GM12878 (cell line): ENCODE results near the gene PEX11B. TPM values are rescaled to one million over a fixed set of nuclear protein-coding genes. Genes with fewer than 3 reads are reported as not detected.

Experiments
- ATAC-seq: fragments of 200-7000 bp; cut with Tn5 transposase; 3 replicates; pipeline ENCODE4 v1.9.1; 2020; ENCODE audit warnings: mild to moderate bottlenecking, moderate library complexity
- Bru-seq: library from RNA; stranded (reverse); fragments of 400-500 nt; gene quantifications from one replicate; lab custom pipeline; 2021; lab: Mats Ljungman, UMichigan
- BruChase-seq, 2 experiments: library from RNA; stranded (reverse); fragments of 400-500 nt; gene quantifications; one replicate each; lab custom pipeline; 2021; lab: Mats Ljungman, UMichigan
- BruUV-seq: library from RNA; stranded (reverse); fragments of 400-500 nt; replicated peaks from 2 replicates; lab custom pipeline; 2021; lab: Mats Ljungman, UMichigan
- CTCF ChIA-PET: fragments of 300-600 bp; sonication (Branson Sonifier 250); formaldehyde crosslinking; extraction: SDS; loops from one replicate; lab custom pipeline; 2021; ENCODE audit warnings: inconsistent platforms; lab: Yijun Ruan, JAX
- POLR2A ChIA-PET: fragments of 350-600 bp; formaldehyde crosslinking; extraction: SDS; loops from one replicate; lab custom pipeline; 2021; ENCODE audit warnings: inconsistent platforms; lab: Charles Lee
- RAD21 ChIA-PET: fragments of 300-600 bp; sonication (Branson Sonifier 250); formaldehyde crosslinking; loops from one replicate; lab custom pipeline; 2023; ENCODE audit warnings: antibody characterized with exemption; ENCODE audit not compliant: unreplicated experiment; lab: Charles Lee
- SMC1A ChIA-PET: fragments of 300-600 bp; sonication (Branson Sonifier 250); formaldehyde crosslinking; loops from one replicate; lab custom pipeline; 2023; ENCODE audit not compliant: unreplicated experiment, uncharacterized antibody; lab: Charles Lee
- DNase-seq: peaks from one replicate; pipeline ENCODE4 v3.0.0-alpha.2; 2011; ENCODE audit warnings: low read depth, low spot score
- FAIRE-seq: peaks from 3 replicates; lab custom pipeline; 2011; peaks lifted over from hg19 to GRCh38; lab: Jason Lieb, UNC
- H2AFZ ChIP-seq: 2 replicates; pipeline ENCODE4 v1.6.0; 2011; ENCODE audit warnings: low read depth, low read length, control low read depth; ENCODE audit not compliant: control insufficient read depth
- H3K27ac ChIP-seq: 2 replicates; pipeline ENCODE4 v1.5.1; 2011; ENCODE audit warnings: control low read depth; ENCODE audit not compliant: control insufficient read depth, insufficient read depth
- H3K27me3 ChIP-seq, 2 experiments: replicated peaks in 1 of 2; 2 replicates each; pipeline versions ENCODE4 v1.6.0 to v1.6.1; 2011; ENCODE audit warnings: low read length in 1 of 2; ENCODE audit not compliant: control insufficient read depth in 2 of 2, insufficient read depth in 2 of 2
- H3K36me3 ChIP-seq, 2 experiments: 2 replicates each; pipeline ENCODE4 v1.5.1; 2011; ENCODE audit warnings: low read length in 1 of 2; ENCODE audit not compliant: control insufficient read depth in 2 of 2, insufficient read depth in 2 of 2
- H3K4me1 ChIP-seq: 2 replicates; pipeline ENCODE4 v1.6.1; 2011; ENCODE audit warnings: mild to moderate bottlenecking, low read length, moderate library complexity, mixed read lengths; ENCODE audit not compliant: control insufficient read depth, insufficient read depth
- H3K4me2 ChIP-seq: 2 replicates; pipeline ENCODE4 v1.6.0; 2011; ENCODE audit warnings: control low read depth; ENCODE audit not compliant: control insufficient read depth, insufficient read depth
- H3K4me3 ChIP-seq: fragments of 200-600 bp; sonication (generic); 2 replicates; pipeline ENCODE4 v1.5.1; 2016
- H3K79me2 ChIP-seq: 2 replicates; pipeline ENCODE4 v1.6.0; 2011; ENCODE audit warnings: low read length; ENCODE audit not compliant: control insufficient read depth, insufficient read depth
- H3K9ac ChIP-seq: 2 replicates; pipeline ENCODE4 v1.8.0; 2011; ENCODE audit warnings: low read length, control low read depth, mixed read lengths; ENCODE audit not compliant: control insufficient read depth, insufficient read depth
- H3K9me3 ChIP-seq: replicated peaks from 3 replicates; pipeline ENCODE4 v1.5.1; 2011; ENCODE audit warnings: mild to moderate bottlenecking, low read length; ENCODE audit not compliant: control insufficient read depth, insufficient read depth
- H4K20me1 ChIP-seq: 2 replicates; pipeline ENCODE4 v1.6.0; 2011; ENCODE audit not compliant: control insufficient read depth, insufficient read depth
- ATF3 ChIP-seq: IDR thresholded peaks from 2 replicates; pipeline ENCODE4 v1.6.1; 2011; ENCODE audit warnings: low read depth, mild to moderate bottlenecking, low read length, moderate library complexity, borderline replicate concordance; ENCODE audit errors: extremely low read depth
- ELK1 ChIP-seq: IDR thresholded peaks from 2 replicates; pipeline ENCODE4 v1.6.1; 2012; ENCODE audit warnings: low read depth, low read length, improper control_type of control experiment
- GATAD2B ChIP-seq: fragments of 450-650 bp; conservative IDR thresholded peaks from 2 replicates; pipeline ENCODE4 v1.6.1; 2017; ENCODE audit warnings: low read depth, mild to moderate bottlenecking, moderate library complexity
- LARP7 ChIP-seq: fragments of 450-650 bp; IDR thresholded peaks from 2 replicates; pipeline ENCODE4 v1.6.1; 2017; ENCODE audit warnings: mild to moderate bottlenecking
- MEF2B ChIP-seq: fragments of 450-650 bp; IDR thresholded peaks from 2 replicates; pipeline ENCODE4 v1.6.1; 2018; ENCODE audit warnings: mild to moderate bottlenecking, moderate library complexity; ENCODE audit not compliant: partially characterized antibody, poor library complexity, severe bottlenecking
- POU2F2 ChIP-seq: IDR thresholded peaks from 3 replicates; pipeline ENCODE4 v1.6.1; 2011; ENCODE audit warnings: low read depth, mild to moderate bottlenecking, low read length, borderline replicate concordance
- RB1 ChIP-seq: fragments of 450-650 bp; formaldehyde crosslinking; IDR thresholded peaks from 2 replicates; pipeline ENCODE4 v1.6.1; 2017; ENCODE audit warnings: mild to moderate bottlenecking, borderline replicate concordance
- RCOR1 ChIP-seq: conservative IDR thresholded peaks from 2 replicates; pipeline ENCODE4 v1.6.1; 2012; ENCODE audit warnings: low read depth, low read length, improper control_type of control experiment
- RELB ChIP-seq: fragments of 450-650 bp; IDR thresholded peaks from 2 replicates; pipeline ENCODE4 v1.6.1; 2017; ENCODE audit warnings: low read depth, mild to moderate bottlenecking, moderate library complexity
- SPI1 ChIP-seq: IDR thresholded peaks from 2 replicates; pipeline ENCODE4 v1.6.1; 2011; ENCODE audit warnings: low read depth, mild to moderate bottlenecking, low read length, moderate library complexity, borderline replicate concordance; ENCODE audit not compliant: insufficient read depth
- TCF3 ChIP-seq: IDR thresholded peaks from 2 replicates; pipeline ENCODE4 v1.6.1; 2012; ENCODE audit warnings: low read depth, mild to moderate bottlenecking, low read length, borderline replicate concordance; ENCODE audit not compliant: insufficient read depth
- YY1 ChIP-seq: IDR thresholded peaks from 2 replicates; pipeline ENCODE4 v1.6.1; 2011; ENCODE audit warnings: low read depth, mild to moderate bottlenecking, low read length
- ZNF24 ChIP-seq: fragments of 450-650 bp; IDR thresholded peaks from 2 replicates; pipeline ENCODE4 v1.6.1; 2017; ENCODE audit warnings: antibody characterized with exemption, mild to moderate bottlenecking
- WGBS: methylation state at CpG from one replicate; pipeline ENCODE4 v1.1.6; 2016; ENCODE audit warnings: low lambda C conversion rate; ENCODE audit not compliant: insufficient replicate concordance, insufficient coverage; ENCODE audit errors: missing lambda C conversion rate; 5-methylcytosine and 5-hydroxymethylcytosine counted together
- in situ Hi-C: fragments of 300-500 bp; cut with MboI; formaldehyde crosslinking; loops from 9 replicates; pipeline ENCODE4 v1.14.3; 2018; ENCODE audit warnings: mixed read lengths
- intact Hi-C: fragments of 100-400 bp; cut with micrococcal nuclease; formaldehyde crosslinking; loops from one replicate; pipeline ENCODE4 v1.14.2; 2022; ENCODE audit not compliant: unreplicated experiment
- long read RNA-seq, 2 experiments: library from polyadenylated mRNA; unstranded; transcript quantifications; one replicate each; pipeline ENCODE4 v2.0.0, GENCODE V29; 2019 to 2020
- polyA minus RNA-seq, 3 experiments: library from RNA; depleted of rRNA, polyadenylated mRNA; stranded (reverse); fragments of >200 nt; gene quantifications; 2 replicates each; pipeline ENCODE4 v1.2.3, GENCODE V29; 2011
- polyA plus RNA-seq, 11 experiments: library from polyadenylated mRNA; depleted of rRNA in 4 of 11; unstranded in 6 of 11; stranded (reverse) in 5 of 11; fragments of >200 nt; fragmentation: Nextera tagmentation in 4 of 11; fragmentation: Illumina TruSeq in 1 of 11; extraction: Ambion mirVana in 4 of 11; extraction: Trizol in 1 of 11; gene quantifications; 1 replicate in 1 of 11; 2 replicates in 10 of 11; pipeline versions ENCODE4 v1.2.1 to v1.2.3, GENCODE V29; 2011 to 2016; ENCODE audit warnings: inconsistent platforms in 2 of 11, missing spikeins in 2 of 11, low read depth in 1 of 11
- total RNA-seq, 4 experiments: library from RNA; depleted of rRNA in 3 of 4; stranded (reverse); fragments of >200 nt in 3 of 4; fragmentation: Illumina TruSeq in 1 of 4; extraction: Trizol in 1 of 4; gene quantifications; 2 replicates each; pipeline versions ENCODE4 v1.2.1 to v1.2.3, GENCODE V29; 2013 to 2021

Gene PEX11B
- 15.8 and 16.2 TPM in 2 replicates for total RNA-seq (2013; cell fraction: nucleolus; rRNA removed)
- total RNA-seq (2014; rRNA removed) (26.7 and 30.9 TPM in 2 replicates), total RNA-seq (2014; rRNA removed; fragmentation: Illumina TruSeq; extraction: Trizol) (24.9 TPM in 2 replicates), total RNA-seq (2021) (31.1 and 33.2 TPM in 2 replicates), polyA plus RNA-seq (2011; rRNA removed) (129 and 132 TPM in 2 replicates), polyA plus RNA-seq (2014; fragmentation: Illumina TruSeq; extraction: Trizol) (36.6 and 42.2 TPM in 2 replicates), polyA plus RNA-seq (2014; fragmentation: Nextera tagmentation; extraction: Ambion mirVana) (10 to 100 TPM; 44.8 to 69.4 TPM), polyA plus RNA-seq (2014; rRNA removed) (27.6 and 30.9 TPM in 2 replicates), polyA plus RNA-seq (2016; fragmentation: Nextera tagmentation; extraction: Ambion mirVana) (10 to 100 TPM; 48.0 to 52.9 TPM), polyA minus RNA-seq (2011; rRNA and poly(A)+ RNA removed) (33.9 and 34.6 TPM in 2 replicates), Bru-seq, nascent RNA (percentile 84 among the genes with signal in this experiment), BruChase-seq, experiment 1, labeled RNA remaining after a 6-hour chase (percentile 84 among the genes with signal in this experiment), BruChase-seq, experiment 2, labeled RNA remaining after a 2-hour chase (percentile 92 among the genes with signal in this experiment)
- 14.2 TPM for polyA plus RNA-seq (2011; ENCODE audit: low read depth)
- 47.9 and 48.2 TPM in 2 replicates for polyA plus RNA-seq (2011; cell fraction: cytosol; rRNA removed)
- polyA plus RNA-seq (2011; cell fraction: nucleus; rRNA removed) = 30.1 TPM in 2 replicates
- polyA plus RNA-seq (2012) = 26.7 and 31.4 TPM in 2 replicates
- 16.7 and 27.6 TPM in 2 replicates for polyA minus RNA-seq (2011; cell fraction: cytosol; rRNA and poly(A)+ RNA removed)
- 6.8 and 10.9 TPM in 2 replicates for polyA minus RNA-seq (2011; cell fraction: nucleus; rRNA and poly(A)+ RNA removed)
- long read RNA-seq, experiment 1, transcript PEX11B-201 (4 exons, 1,740 nt) = major isoform, 35 of 39 reads
- long read RNA-seq, experiment 1, partial matches to known transcripts = 2 of 39 reads
- long read RNA-seq, experiment 1, other reads (novel, unspliced or antisense) = 1 of 39 reads
- long read RNA-seq, experiment 2, transcript PEX11B-201 (4 exons, 1,740 nt) = major isoform, 99 of 115 reads
- long read RNA-seq, experiment 2, partial matches to known transcripts = 9 of 115 reads
- long read RNA-seq, experiment 2, other reads (novel, unspliced or antisense) = 6 of 115 reads

- ChIA-PET POLR2A (interaction anchor here (0.6 to 2.6 kb wide), 10 partner anchors 9 to 131 kb away, joined by 3 to 23 read pairs (median 8); partner anchors contain the start of genes ANKRD34A, LIX1L, NUDT17 and PIAS3), CTCF (interaction anchor here (0.8 to 1.8 kb wide), 9 partner anchors 8 to 119 kb away, joined by 3 to 7 read pairs (median 3); partner anchors contain the start of gene RBM8A), RAD21 (interaction anchor here (0.9 to 2.5 kb wide), 8 partner anchors 9 to 92 kb away, joined by 3 to 11 read pairs (median 4); partner anchors contain the start of genes ANKRD34A, LIX1L, NUDT17 and PIAS3), SMC1A (interaction anchor here (0.6 to 1.6 kb wide), 3 partner anchors 9 to 58 kb away, joined by 3 to 5 read pairs (median 3); partner anchors contain the start of genes LIX1L and RBM8A)
- Histone ChIP-seq H2AFZ (peak within 1 kb of the TSS; percentile 98), H3K27me3 (no peaks in the 10 kb centered on the region), H3K4me3 (peak within 1 kb of the TSS; percentile 97), H3K9me3 (no peaks in the 10 kb centered on the region), H3K79me2 (peaks cover 12% of the 10 kb centered on the region), H3K36me3 (peaks cover 0 to 11% of the 10 kb centered on the region in 2 experiments; a peak in 2 of 4 replicates), H3K27ac (peak within 1 kb of the TSS; percentile 93), H4K20me1 (no peaks in the 10 kb centered on the region), H3K4me2 (peak within 1 kb of the TSS; percentile 100), H3K4me1 (peaks cover 17% of the 10 kb centered on the region), H3K9ac (peak within 1 kb of the TSS; percentile 96)
- WGBS = 1% methylated on average over 46 of the region's 51 CpGs
- FAIRE-seq = peak; percentile 35
- DNase-seq = peak; percentile 75
- peak; percentile 94 for ATAC-seq
- intact Hi-C loops (loop anchor here (1.0 kb wide), 3 partner anchors 8 to 59 kb away; partner anchors contain the start of genes ITGA10, PIAS3 and RBM8A), in situ Hi-C loops (loop anchor here (5.0 kb wide), 1 partner anchor 61 kb away; the partner anchor contains the start of gene PIAS3)
- no TSS peak for BruUV-seq
- no peak for TF ChIP-seq MEF2B
- TF ChIP-seq RELB = peak; percentile 88
- TF ChIP-seq RCOR1 = no peak
- peak; percentile 95 for TF ChIP-seq YY1
- peak; percentile 27; the same call in 1 of the 2 replicates for TF ChIP-seq SPI1
- TF ChIP-seq ELK1 = 0 out of 2 replicates have a peak, but pooled peaks have one; percentile 30
- TF ChIP-seq GATAD2B = peak; percentile 66; the same call in 1 of the 2 replicates
- no peak for TF ChIP-seq ZNF24
- TF ChIP-seq ATF3 = no peak
- 0 out of 2 replicates have a peak, but pooled peaks have one; percentile 61 for TF ChIP-seq RB1
- TF ChIP-seq TCF3 = 0 out of 2 replicates have a peak, but pooled peaks have one; percentile 37
- TF ChIP-seq LARP7 = peak; percentile 33; the same call in 1 of the 2 replicates
- TF ChIP-seq POU2F2 = peak; percentile 95
Measured at GRCh38 chr1:145918144-145918991, at the start of gene PEX11B. PEX11B (minus strand) TSS chr1:145918717; CDS start chr1:145918688, 29 bp downstream.
